GM18867 (cell line): ENCODE data around the gene AKAP14.
"Not testable (repeated sequence)": the region's sequence is repeated elsewhere in the genome, so short reads cannot be mapped to it uniquely, and the experiment has no call there.

Experiments used
- ATAC-seq: cut with Tn5 transposase; IDR thresholded peaks from one replicate; pipeline ENCODE4 v1.9.1; 2021; ENCODE audit warnings: mild to moderate bottlenecking, moderate library complexity; ENCODE audit not compliant: unreplicated experiment

AKAP14 gene

DNA sequence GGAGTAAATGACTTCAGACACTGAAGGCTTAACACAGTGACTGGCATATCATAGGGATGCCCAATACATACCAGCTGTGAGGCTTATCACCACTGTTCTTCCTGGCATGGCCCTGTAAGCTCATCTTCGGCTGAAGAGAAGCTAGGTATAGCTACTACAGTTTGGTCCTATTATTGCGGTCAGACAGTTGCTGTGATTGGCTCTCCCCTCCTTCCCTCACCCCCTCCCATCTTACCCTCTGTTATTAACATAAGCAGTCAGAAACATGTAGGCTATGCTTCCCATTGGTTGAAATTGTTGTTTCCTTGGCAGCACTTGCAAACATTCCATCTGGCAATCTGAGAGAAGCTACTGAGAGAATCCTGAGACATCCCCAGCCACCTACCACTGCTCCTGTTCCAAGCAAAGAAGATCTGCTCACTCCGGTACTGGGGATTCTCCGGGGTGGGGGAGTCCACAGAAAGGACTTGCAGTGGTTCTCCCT, at the start of gene AKAP14:
TSS of gene AKAP14 (plus strand) at position 51 of the 484 bp plus-strand sequence. CDS start 7,331 bp downstream, outside the sequence.
- ATAC-seq, result no peak

DNA sequence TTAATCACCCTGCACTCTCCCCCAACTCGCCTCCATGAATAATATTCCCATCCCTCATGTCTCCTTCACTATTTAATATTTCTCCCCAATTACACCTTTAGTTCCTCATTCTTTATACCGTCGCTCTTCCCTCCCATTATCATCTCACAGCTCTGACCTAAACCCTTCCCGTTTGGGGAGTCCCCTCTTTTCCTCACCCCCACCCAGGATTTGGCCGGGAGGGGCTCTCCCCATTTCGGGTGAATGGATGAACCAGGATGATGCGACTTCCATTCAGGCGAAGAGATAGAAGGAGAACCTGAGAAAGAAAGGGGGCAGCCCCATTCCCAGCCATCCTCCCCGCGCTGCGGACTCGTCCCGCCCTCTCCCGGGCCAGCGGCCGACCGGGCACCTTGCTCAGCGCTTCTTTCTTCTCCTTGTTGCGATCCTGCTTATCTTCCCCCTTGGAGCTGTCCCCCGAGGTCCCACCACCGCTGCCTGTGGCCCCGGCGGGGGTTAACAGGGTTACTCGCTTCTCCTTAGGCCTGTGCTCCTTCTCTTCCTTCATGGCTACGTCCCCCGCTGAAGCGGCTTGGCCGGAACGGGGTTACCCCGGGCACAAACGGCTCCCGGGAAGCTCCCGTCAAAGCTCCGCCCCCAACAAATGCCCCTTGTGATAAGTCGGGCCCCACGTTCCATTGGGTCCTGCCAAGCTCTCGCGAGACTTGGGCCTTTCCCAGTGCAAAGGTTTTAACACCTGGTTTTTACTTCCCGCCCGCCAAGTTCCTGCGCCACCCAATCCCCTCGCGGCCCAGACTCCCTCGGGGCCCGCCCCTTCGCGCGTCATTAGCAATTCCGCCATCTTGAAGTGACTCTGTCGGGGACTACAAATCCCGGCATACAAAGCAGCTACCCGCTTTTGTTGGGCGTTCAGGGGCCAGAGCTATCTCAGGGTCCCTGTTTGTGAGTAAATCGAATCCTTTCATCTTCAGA, 43.0 kb upstream of the AKAP14 start, which contains the start of gene UPF3B:
TSS of gene UPF3B (minus strand) at position 582 of the 972 bp plus-strand sequence. CDS start at position 547, 35 bp downstream.
- peak; percentile 94 for ATAC-seq

DNA sequence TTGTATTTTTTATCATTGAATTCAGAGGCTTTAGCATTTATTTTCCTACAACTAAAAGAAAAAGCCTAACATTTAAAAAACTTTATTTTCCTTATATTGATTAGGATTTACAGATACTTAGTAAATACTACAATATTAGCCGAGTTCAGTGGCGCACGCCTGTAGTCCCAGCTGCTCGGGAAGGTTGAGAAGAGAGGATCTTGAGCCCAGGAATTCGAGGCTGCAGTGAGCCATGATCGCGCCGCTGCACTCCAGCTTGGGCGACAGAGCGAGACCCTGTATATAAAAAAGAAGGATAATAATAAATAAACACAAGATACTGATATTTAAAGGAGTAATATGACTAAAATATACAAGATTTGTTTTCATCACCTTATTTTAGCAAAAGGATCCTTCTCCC, 42.2 kb upstream of the AKAP14 start:
- no peak for ATAC-seq

DNA sequence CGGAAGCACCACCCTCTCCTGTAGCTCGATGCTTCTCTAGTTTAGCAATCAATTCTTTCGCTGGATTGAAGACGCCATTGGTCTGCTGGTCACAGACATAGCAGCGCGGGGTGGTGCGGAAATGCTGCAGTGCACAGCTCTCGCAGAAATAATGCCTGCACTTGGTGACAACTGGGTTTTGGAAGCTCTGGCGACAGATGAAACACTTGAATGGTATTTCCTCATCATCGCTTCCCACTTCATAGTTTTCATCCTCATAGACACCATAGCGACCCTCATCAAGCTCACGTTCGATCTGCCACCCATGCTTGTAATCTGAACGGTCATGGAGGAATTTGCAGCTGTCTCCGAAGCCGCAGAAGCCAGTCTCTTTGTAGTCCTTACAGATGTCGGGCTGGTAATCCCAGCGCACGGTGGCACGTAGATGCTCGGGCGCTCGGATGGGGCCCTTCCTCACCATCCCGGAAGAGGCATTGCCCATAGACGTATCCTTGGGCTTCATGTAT, 25.0 kb upstream of the AKAP14 start:
- peak; percentile 19 for ATAC-seq

DNA sequence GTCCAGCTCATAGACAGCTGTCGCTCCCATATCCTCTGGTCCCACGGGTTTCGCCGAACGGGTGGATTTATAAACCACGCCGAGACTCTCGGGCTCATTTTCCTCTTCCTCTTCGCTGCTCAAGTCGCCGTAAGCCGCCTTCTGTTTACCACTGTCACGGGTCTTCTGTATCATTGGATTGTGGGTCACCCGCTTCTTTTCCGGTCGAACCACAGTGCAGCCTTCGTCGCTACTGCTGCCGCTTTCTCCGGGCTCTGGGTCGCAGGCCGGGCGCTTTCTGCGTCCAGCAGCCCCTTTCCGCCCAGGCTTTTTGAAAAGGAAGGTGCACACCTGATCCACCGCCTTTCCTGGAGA, 24.5 kb upstream of the AKAP14 start:
- peak; percentile 41 for ATAC-seq

DNA sequence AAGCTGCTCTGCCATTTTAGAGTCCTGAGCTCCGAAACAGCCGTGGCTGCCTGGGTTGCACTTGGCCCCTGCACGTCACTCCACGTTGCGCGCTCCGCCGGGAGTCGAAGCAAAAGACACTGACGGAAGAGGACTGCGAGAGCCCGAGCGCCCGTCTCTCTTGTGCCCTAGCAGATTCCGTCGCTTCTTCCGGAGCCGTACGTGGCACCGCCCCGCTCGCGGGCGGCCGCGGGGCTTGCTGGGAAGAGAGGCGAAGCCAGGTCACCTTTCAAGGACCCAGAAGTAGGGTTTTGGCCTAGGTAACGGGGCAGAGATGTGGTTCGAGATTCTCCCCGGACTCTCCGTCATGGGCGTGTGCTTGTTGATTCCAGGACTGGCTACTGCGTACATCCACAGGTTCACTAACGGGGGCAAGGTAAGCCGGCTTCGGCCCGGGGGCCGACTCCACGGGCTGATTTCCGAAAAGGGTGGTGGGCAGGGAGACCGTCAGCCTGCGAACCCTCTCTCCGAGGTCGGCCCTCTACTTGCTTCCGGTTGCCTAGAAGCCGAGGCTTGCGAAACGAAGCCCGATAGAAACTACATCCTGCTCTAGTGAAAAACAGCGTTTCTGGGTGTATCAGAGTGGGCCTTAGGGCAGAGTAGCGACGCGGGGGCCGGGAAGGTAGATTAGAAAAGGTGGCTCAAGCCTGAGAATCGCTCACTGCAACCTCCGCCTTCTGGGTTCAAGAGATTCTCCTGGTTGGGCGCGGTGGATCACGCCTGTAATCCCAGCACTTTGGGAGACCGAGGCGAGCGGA, 23.9 kb upstream of the AKAP14 start, which contains the start of the genes NDUFA1 and RNF113A:
TSS of gene NDUFA1 (plus strand) at position 234 of the 797 bp plus-strand sequence. CDS start at position 314, 80 bp downstream.
TSS of gene RNF113A (minus strand) at position 135 of the 797 bp plus-strand sequence. CDS start at position 15, 120 bp downstream.
- peak; percentile 89 for ATAC-seq

GRCh38 chrX:119878740-119879139, 17.0 kb upstream of the AKAP14 start:
- ATAC-seq, result no peak

DNA sequence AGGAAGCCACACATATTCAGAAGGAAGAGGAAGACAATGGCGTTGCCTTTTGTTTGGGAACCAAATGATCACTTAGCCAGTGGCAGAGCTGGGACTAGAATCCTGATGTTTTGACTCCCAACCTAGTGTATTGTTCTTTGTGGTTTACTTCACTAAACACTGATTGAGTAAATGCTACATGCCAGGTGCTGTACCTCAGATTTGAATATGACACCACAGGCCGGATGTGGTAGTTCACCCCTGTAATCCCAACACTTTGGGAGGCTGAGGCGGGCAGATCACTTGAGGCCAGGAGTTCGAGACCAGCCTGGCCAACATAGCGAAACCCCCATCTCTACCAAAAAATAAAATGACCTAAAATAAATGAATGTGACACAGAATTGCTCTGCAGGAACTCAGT, 15.6 kb upstream of the AKAP14 start:
- peak; percentile 57 for ATAC-seq

DNA sequence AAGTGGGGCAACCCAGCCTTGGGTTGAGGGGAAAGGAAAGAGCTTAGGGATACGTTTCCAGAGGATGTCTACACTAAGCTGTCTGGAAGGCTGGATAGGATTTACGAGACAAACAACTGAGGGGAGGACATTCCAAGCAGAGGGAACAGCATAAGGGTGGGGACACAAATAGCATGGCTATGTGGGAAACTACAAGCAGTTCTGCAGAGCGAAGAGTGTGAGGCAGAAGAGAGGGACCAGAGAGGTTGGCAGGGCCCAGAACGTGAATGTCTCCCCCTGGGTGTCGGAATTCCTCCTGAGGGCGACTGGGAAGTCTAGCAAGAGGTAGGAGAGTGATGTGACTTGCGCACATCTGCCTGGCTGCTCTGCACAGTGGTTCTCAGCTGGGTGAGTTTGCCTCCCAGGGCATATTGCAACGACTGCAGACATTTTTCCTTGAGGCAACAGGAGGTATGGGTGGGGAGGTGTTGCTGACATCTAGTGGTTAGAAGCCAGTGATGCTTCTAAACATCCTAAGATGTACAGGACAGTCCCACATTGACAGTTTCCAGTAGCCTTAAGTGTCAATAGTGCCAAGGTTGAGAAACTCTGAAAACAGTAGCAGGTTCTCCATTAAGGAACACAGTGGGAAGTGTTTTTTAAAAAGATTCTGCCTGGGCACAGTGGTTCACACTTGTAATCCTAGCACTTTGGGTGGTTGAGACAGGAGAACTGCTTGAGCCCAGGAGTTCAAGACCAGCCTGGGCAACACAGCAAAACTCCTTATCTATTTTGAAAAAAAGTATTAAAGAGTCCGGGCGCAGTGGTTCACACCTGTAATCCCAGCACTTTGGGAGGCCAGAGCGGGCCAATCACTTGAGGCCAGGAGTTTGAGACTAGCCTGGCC, 14.9 kb upstream of the AKAP14 start:
- ATAC-seq, result peak; percentile 86

DNA sequence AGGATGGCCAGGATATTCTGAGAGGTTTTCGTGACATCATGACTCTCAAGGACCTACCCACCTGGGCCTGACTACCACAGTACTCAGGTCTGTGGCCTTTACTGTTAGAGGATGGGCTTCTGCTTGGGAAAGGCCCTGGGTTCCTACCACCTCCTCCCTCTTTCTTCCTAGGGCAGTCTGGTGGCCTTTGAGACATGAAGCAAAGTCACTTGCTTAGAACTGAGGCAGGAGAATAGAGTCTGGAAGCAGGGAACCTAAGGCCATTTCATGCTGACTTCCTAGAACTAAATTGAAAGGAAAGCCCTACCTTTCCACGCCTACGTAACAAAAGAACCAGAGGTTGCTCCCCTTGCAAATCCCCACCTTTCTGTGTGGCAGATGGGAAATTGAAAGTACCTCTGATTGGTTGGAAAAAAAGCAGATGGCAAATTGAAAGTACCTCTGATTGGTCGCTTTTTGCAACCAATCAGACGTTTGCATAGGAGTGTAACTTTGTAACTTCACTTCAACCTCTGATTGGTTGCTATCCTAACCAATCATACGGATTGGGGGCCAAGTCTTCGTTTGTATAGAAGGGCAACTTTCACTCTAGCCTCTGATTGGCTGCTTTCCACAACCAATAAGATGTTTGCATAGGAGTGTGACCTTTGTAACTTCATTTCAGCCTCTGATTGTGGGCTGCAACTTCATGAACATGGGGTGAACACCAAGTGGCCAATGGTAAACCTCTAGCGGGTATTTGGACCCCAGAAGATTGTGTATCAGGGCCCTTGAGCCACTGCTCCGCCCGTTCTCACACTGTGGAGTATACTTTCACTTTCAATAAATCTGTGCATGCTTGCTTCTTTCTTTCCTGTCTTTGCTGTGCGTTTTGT, 9.9 kb upstream of the AKAP14 start:
- ATAC-seq, result no peak

DNA sequence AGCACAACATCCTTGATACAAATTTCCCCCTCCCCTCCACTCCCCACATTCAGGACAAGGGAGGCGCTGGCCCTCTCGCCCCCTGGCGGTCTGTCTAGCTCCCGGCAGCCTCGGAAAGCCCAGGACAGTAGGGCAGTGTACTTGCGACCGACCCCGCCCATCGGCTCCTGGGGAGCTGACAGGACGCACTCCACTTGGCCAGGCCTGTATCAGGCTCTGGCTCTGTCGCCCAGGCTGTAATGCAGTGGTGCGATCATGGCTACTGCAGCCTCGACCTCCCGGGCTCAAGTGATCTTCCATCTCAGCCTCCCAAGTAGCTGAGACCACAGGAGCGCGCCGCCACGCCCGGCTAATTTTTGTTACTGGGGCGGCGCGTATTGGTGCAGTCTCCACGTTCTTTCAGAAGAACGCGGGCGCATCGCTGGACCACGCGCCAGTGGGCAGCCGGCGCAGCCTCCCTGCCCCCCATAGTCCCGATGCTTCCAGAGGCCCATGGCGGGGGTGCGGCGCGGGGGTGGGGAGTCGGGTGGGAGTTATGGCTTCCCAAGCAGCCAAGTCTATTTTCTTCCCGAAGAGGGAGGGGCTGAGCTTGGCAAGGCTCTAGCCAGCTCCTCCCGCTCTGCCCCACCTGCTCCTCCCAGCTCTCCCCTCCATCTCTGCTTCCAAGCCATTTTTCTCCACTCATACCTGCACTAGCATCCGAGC, 7.8 kb upstream of the AKAP14 start:
- ATAC-seq, result peak; percentile 74

- ATAC-seq, result not testable (repeated sequence)
Measured at GRCh38 chrX:119890626-119891025, 5.1 kb upstream of the AKAP14 start.

- not testable (repeated sequence) for ATAC-seq
Measured at GRCh38 chrX:119891961-119892692, 3.6 kb upstream of the AKAP14 start.

- ATAC-seq, result no peak
Measured at GRCh38 chrX:119899125-119899524, 3.4 kb downstream of the AKAP14 start.

DNA sequence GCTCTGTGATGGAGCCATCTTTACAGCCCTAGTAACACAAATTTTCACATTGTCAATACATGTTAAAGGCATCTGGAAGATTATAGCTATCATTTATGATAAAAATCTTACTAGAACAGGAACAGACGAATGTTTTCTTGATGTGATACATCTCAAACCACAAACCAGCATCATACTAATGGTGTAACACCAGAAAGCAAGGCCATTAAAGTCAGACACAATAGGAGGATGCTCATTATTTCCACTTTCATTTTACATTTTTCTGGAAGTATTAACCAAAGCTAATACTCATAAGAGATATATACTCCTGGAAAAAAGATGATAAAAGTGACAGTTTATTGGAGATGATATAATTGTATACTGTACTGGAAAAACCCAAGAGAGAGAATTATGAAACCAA, 5.3 kb downstream of the AKAP14 start:
- ATAC-seq, result no peak

DNA sequence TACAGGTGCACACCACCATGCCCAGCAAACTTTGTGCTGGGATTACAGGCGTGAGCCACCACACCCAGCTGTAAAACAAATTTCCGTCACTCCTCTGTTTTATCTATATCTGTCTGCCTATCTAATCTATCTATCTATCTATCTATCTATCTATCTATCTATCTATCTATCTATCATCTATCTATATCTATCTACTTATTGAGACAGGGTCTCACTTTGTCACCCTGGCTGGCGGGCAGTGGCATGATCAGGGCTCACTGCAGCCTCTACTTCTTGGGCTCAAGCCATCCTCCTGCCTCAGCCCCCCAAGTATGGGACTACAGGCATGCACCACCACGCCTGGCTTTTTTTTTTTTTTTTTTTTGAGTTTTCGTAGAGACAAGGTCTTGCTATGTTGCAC, 20.6 kb downstream of the AKAP14 start:
- no peak for ATAC-seq

DNA sequence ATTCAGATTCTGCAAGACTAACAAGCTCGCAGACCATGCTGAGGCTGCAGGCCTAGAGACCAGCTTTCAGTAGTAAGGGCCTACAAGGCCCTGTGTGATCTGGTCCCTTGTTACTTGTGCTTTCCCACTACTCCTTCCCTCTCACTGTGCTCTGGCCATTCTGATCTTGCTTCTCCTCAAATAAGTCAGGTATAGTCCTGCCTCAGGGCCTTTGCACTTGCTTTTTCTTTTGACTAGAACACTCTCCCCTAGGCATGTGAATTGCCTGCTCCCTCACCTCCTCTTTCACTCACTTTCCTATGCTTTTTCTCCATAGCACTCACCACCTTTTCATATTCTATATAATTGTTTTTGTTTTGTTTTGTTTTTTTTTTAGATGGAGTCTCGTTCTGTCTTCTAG, 22.2 kb downstream of the AKAP14 start:
- no peak for ATAC-seq
